KOPT-K1 (cell line): ENCODE measurements around the gene PLEKHM3.

Experiments used
- H3K27ac ChIP-seq: fragments of 200-600 bp; sonication (generic); 2 replicates; pipeline ENCODE4 v1.5.1; 2016; ENCODE audit warnings: antibody characterized with exemption, mild to moderate bottlenecking, low read depth, low read length; ENCODE audit not compliant: poor library complexity, severe bottlenecking
- H3K36me3 ChIP-seq: fragments of 200-600 bp; sonication (generic); 2 replicates; pipeline ENCODE4 v1.5.1; 2017; ENCODE audit warnings: antibody characterized with exemption, mild to moderate bottlenecking, low read length, moderate library complexity; ENCODE audit not compliant: insufficient read depth
- H3K9me3 ChIP-seq: fragments of 200-600 bp; sonication (generic); 2 replicates; pipeline ENCODE4 v1.5.1; 2017; ENCODE audit warnings: antibody characterized with exemption, low read length, mild to moderate bottlenecking; ENCODE audit not compliant: insufficient read depth, poor library complexity, severe bottlenecking

Gene PLEKHM3

DNA sequence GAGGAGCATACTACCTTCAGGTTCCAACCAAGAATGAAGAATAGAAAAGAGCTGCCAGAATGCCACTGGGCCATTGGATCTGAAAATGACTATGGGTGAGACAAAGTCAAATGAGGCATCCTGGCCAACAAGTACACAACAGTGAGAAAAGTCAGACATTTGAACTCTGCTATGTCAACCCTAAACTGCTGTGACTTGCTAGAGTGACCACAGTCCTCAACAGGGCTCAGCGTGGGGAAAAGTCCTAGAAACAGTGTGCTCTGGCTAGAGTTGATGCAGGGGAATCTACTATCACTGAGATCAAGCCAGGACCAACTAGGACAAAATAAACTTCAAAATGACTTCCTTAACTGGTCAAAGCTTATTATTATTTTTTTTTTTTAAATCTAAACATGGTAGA, 157.4 kb downstream of the PLEKHM3 start:
- Histone ChIP-seq H3K9me3 (no peaks in the 10 kb centered on the region), H3K36me3 (no peaks in the 10 kb centered on the region), H3K27ac (no peak overlapping the region)

DNA sequence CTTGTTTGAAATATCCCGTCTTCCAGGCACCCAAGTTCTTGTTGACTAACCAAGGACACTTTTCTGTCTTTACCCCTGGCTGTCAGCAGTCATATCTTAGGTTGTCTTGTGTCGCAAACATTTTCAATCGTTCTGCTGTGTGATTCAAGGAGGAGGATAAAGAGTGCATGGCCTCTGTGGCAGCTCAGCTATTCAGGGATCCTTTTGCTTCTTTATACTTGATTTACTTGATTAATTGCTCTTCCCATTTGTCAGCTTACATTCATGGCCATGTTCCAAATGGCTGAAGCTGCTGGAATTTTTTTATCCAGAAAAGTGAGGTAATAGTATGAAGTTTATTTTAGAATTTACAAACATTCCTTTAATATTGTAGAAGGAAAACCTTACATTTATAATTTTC, 158.3 kb downstream of the PLEKHM3 start:
- Histone ChIP-seq H3K9me3 (no peaks in the 10 kb centered on the region), H3K36me3 (no peaks in the 10 kb centered on the region), H3K27ac (no peak overlapping the region)

DNA sequence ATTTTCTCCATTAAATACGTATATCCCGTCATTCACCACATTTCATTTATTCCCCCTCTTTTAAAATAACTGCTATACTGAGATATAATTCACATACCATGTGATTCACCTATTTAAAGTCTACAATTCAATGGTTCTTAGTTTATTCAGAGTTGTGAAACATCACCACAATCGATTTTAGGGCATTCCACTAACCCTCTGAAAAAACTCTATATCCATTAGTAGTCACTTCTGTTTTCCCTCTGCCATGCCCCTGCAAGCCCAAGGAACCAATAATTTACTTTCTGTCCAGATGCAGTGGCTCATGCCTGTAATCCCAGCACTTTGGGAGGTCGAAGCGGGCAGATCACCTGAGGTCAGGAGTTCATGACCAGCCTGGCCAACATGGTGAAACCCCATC, 160.1 kb downstream of the PLEKHM3 start:
- no peak overlapping the region for H3K27ac ChIP-seq
- H3K9me3 ChIP-seq: no peaks in the 10 kb centered on the region
- H3K36me3 ChIP-seq: no peaks in the 10 kb centered on the region

DNA sequence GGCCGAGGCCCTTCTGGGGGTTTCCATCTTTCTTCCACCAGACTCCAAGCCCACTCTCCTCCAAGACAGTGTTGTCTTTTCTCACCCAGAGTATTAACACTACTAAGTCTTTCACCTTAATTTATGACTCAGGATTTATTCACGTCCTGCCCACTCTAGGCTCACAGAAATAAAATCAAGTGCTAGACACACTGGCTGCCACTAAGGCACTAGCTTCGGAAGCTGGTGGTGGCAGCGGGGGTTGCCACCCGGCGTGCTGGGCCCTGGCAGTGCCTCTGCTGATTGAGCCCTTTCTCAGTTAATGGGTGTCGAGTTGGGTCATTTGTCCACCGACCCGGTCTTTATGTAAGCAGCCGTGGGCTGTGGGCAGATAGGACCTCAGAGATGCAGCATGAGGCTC, 162.0 kb downstream of the PLEKHM3 start:
- no peak overlapping the region for H3K27ac ChIP-seq

DNA sequence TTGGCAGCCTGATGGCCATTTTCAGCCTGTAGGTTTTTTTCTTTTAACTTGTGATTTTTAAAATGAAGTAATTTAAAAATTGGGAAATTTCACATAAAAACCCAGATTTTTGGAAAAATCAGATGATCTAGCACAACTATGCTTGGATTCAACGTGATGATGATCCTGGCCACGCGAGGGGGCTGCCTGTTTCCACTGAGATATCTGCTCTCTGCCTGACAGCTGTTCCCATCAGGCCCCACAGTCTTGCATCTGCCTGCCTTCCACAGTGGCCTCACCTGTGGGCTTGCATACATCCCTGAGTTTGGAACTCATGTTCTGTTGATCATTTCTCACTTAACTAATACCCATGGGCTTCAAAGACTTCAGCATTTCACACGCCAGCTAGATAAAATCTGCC, 163.5 kb downstream of the PLEKHM3 start:
- no peak overlapping the region for H3K27ac ChIP-seq
- H3K36me3 ChIP-seq: no peaks in the 10 kb centered on the region
- no peaks in the 10 kb centered on the region for H3K9me3 ChIP-seq

More for the DNA sequence above, 162.0 kb downstream of the PLEKHM3 start:
- Histone ChIP-seq H3K36me3 (no peaks in the 10 kb centered on the region), H3K9me3 (no peaks in the 10 kb centered on the region)

DNA sequence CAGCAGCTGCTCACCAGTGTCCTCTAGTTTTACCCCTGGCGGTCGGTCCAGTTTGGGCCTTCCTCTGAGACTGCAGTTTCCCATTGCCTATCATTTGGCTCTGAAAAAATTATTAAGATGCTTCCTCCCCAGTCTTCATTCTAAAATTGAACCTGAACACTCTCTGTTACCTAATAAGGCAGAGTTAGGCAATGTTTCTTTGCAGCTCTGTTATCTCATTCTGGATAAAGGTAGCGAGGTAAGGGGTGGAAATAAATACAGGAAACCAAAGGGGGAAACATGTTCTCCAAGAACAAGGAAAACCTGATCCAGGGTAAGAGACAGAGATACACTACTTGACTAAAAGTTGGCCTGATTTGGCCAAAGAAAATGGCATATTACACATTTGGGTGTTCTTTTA, 164.6 kb downstream of the PLEKHM3 start:
- Histone ChIP-seq H3K9me3 (no peaks in the 10 kb centered on the region), H3K36me3 (no peaks in the 10 kb centered on the region), H3K27ac (no peak overlapping the region)

DNA sequence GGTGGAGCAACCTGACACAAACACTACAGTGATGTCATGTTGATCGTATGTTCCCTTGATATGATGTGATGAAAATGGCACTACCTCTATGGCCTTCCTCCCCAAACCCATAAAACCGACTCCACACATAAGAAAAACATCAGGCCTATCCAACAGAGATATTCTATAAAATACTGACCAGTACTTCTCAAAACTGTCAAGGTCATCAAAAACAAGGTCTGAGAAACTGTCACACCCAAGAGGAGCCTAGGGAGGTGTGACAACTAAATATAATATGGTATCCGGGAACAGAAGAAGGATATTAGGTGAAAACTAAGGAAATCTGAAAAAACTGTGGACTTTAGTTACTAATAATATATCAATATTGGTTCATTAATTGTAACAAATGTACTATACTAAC, 169.7 kb downstream of the PLEKHM3 start:
- Histone ChIP-seq H3K9me3 (no peaks in the 10 kb centered on the region), H3K36me3 (no peaks in the 10 kb centered on the region), H3K27ac (no peak overlapping the region)

DNA sequence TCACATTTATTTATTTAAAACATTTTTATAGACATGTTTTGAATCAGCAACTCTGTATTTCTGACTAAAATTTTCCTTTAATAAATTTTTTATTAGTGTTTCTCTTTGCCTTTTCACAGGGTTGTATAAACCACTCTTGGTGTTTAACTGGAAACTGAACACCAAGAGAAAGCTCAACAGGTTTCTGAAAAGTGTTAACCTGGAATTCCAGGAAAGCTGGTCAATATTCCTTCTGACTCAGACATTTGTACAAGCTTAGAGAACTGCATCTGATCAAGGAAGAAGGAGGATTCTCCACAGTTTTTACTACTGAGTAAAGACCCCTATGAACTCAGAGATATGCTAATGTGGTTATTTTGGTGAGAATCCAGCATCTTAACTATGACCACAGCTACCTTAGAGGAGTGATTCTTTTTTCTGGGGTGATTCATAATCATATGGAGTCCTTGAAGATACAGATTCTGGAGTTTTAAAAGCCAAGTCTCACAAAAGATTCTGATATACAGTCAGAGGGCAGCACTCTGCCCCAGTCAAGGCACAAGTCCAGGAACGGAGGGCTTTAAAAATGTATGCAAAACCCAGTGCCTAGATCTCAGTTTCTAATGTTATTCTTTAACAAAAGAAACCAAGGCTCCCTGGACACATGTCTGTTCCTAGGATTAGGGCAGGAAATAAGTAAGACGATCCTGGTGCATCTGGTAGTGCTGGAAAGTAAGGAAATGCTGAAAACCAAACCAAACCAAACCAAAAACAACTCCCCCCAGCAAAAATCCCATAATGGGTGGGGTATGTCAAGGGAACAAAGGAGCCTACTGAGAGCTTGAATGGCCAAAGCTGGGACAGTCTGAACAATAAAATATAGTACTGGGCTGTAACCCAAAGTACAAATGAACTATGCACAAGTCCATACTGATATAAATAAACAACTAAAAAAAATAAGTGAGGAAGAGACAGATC, 170.6 kb downstream of the PLEKHM3 start:
- H3K9me3 ChIP-seq: no peaks in the 10 kb centered on the region
- no peak overlapping the region for H3K27ac ChIP-seq
- no peaks in the 10 kb centered on the region for H3K36me3 ChIP-seq

DNA sequence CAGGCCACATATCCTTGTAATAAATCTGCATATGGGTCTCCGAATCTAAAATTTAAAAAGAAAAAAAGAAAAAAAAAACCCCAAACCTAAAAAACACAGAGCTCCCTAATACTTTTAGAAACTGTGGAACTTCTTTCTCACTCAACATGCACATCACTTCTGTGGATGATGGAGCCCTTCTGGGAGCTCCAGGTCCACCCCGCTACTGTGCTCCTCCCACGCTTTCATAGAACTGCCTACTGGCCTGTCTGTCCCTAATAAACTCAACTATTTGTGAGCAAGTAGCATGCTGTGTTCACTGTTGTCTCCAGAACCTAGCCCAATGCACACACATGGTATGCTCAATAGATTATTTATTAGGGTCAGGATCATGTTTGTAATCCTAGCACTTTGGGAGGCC, 172.5 kb downstream of the PLEKHM3 start:
- no peaks in the 10 kb centered on the region for H3K36me3 ChIP-seq
- H3K27ac ChIP-seq: no peak overlapping the region
- no peaks in the 10 kb centered on the region for H3K9me3 ChIP-seq

DNA sequence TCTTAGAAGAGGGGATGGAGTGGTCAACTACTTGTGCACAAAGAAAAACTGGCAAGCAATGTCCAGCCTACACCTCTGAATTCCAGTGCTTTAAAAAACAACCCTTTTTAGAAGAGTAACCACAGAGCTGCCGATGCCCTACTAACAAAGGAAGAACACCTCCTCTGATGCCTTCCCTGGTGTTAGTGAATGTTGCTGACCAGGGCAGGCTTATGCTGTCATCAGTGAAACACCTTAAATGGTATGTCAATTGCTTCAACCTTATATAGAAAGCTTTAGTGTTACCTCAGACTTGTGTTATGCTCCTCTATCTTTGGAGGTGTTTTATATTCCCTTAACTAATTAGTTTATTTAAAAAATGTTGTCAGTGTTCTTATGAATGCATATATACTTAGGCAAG, 175.9 kb downstream of the PLEKHM3 start:
- no peak overlapping the region for H3K27ac ChIP-seq
- H3K9me3 ChIP-seq: no peaks in the 10 kb centered on the region
- H3K36me3 ChIP-seq: no peaks in the 10 kb centered on the region

DNA sequence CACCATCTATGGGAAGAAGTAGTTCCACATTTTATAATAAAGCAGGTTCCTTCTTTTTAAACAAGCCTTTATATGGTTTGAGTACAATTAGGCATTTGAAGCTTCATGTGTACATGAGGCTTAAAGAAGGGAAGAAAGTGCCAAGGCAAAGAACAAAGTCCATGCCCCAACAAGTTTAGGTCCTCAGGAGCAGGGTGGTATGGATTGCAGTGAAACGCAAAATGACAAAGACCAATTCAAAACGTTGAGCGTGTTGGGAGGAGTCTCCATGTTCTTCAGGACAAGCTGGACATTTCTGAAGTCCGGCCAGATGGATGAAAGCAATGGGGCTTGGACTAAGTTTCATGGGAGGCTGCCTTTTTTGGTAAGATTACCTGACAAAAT, 176.8 kb downstream of the PLEKHM3 start:
- no peaks in the 10 kb centered on the region for H3K36me3 ChIP-seq
- no peak overlapping the region for H3K27ac ChIP-seq

DNA sequence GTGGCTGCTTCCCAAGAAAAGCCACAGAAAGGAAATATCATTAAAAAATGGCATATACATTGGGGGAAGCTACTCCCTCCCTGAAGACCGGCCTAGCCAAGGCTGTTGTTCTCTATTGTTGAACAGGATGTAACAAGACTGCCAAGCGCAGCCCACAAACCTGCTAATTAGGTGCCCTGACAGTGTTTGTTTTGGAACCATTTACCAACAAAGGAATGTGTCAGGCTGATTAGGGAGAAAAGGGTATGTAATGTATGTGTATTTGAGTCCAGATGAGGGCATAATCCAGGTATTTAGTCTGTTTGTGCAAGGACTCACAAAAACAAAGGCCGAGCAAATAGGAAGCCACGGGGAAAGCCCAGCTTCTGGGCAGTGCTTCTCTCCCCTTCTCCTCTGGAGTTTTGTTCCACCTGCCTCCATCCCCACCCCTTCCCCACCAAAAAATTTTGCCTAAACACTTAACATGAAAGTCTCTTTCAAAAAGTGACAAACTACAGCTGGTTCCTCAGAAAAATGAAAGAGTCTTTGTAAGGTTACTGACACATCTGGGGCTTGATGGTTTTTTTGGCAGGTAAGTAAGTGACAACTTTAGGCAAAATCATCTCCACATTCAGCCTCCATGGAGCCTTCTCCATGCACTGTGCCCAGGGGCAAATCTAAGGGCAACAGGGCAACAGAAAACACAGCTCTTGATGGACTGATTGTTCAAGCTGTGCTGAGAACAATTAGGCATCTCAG, 177.4 kb downstream of the PLEKHM3 start:
- Histone ChIP-seq H3K36me3 (no peaks in the 10 kb centered on the region), H3K27ac (no peak overlapping the region), H3K9me3 (no peaks in the 10 kb centered on the region)

More for the DNA sequence above, 176.8 kb downstream of the PLEKHM3 start:
- no peaks in the 10 kb centered on the region for H3K9me3 ChIP-seq

DNA sequence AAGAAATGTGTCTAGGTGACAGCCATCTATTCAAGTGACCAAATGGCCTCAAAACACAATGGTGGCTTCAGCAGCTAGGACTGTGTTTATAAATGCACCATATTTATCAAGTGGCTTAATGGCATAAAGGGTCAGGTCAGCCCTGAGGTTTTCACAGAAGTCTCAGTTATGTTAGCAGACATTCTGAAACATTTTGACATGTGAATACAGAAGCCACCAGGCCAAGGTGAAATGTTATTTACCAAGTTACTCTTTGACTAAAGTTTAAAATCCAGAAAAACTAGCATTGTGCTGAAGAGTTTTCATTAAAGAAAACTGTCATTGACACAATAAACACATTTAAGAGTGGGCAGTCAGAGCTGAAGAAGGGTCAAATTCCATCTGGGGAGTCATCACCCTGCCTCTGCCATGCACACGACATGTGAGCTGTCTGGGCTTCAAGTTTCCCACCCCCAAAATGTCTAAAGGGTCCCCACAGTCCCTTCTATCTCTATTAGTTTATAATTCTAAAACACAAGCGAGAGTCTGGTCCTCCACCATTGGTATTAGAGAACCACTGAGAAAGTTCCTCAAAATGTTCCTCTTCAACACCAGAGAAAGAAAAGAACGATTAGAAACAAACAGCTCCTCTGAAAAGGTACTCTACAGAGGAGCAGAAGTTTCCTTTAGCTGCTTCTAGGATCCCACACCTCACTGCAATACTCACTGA, 178.1 kb downstream of the PLEKHM3 start:
- H3K9me3 ChIP-seq: no peaks in the 10 kb centered on the region
- H3K36me3 ChIP-seq: no peaks in the 10 kb centered on the region
- no peak overlapping the region for H3K27ac ChIP-seq

DNA sequence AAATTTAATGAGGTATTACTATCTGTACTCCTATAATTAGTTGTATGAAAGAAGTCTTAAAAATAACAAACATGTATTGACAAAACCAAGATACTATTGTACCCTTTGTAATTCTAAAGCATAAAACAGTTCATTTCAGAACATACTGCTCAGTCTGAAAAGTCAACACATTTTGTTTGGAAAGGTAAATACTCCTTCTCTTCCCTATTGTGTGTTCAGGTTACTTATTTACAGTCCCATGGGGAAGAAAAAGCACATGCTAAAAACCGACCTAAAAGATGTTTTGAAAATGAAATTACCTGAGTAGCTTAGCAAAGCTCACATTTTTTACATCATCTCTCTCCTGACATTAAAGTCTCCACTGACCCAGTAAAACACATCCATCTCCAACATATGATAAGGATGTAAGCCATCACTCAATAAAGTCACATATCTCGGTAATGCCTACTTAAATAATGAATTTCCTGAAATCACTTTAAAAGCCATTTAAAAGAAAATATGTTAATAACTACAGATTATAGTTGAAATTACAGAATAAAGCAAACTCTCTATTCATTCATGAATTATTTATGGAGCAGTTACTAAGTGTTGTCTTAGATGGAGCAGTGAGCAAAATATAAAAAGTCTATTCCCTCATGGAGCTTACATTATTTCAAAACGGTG, 180.0 kb downstream of the PLEKHM3 start:
- no peaks in the 10 kb centered on the region for H3K36me3 ChIP-seq
- no peak overlapping the region for H3K27ac ChIP-seq
- no peaks in the 10 kb centered on the region for H3K9me3 ChIP-seq

DNA sequence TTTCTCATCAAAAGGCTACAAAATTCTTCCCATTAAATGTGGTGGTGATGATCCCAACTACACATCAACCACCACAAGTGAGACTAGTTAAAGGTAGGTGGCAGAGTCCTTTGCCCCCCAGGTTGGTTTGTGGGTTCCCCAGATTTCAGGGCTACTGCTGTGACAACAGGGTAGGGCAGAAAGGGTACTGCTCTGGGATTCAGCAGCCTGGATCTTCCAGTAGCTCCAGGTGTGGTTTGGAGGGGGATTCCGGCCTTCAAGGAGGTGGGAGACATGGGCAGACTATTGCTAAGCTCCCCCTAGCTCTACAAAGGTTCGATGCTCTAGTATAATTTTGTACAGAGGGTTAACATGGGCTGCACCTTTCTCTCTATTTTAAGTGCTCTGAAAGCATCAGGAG, 180.7 kb downstream of the PLEKHM3 start:
- no peaks in the 10 kb centered on the region for H3K9me3 ChIP-seq
- no peaks in the 10 kb centered on the region for H3K36me3 ChIP-seq
- no peak overlapping the region for H3K27ac ChIP-seq
